ENCODE data around the gene TPK1.

Gene TPK1

GRCh38 chr7:144723301-144723700, 112.6 kb downstream of the TPK1 start:
- H3K4me2 ChIP-seq (ENCODE audit: low read length): no peak overlapping the region
- H3K9me3 ChIP-seq (ENCODE audit: control insufficient read depth, insufficient read depth, low read length): no peaks in the 10 kb centered on the region
- no peaks in the 10 kb centered on the region for H3K27me3 ChIP-seq (ENCODE audit: control insufficient read depth, low read length)
- no peak overlapping the region for H3K4me3 ChIP-seq (ENCODE audit: low read length)
- H3K79me2 ChIP-seq (ENCODE audit: control insufficient read depth, low read length): no peaks in the 10 kb centered on the region
- no peaks in the 10 kb centered on the region for H4K20me1 ChIP-seq (ENCODE audit: control insufficient read depth, insufficient read depth, low read depth, low read length)
- TF ChIP-seq CTCF (IDR thresholded peaks at IDR 0.05; ENCODE audit: low read depth, low read length, poor library complexity, severe bottlenecking) (no peak), EZH2phosphoT487 (IDR thresholded peaks at IDR 0.05; ENCODE audit: borderline replicate concordance, low read length) (no peak)
- H3F3A ChIP-seq (ENCODE audit: control insufficient read depth, insufficient read depth): no peaks in the 10 kb centered on the region
- no peaks in the 10 kb centered on the region; the same call in 1 of the 2 replicates for H3K9me2 ChIP-seq (replicated peaks; ENCODE audit: control insufficient read depth, low read length)
- H3K27ac ChIP-seq (ENCODE audit: low read depth, low read length): no peak overlapping the region
- no peaks in the 10 kb centered on the region for H3K4me1 ChIP-seq (ENCODE audit: control insufficient read depth, low read length)
- no peaks in the 10 kb centered on the region for H3K36me3 ChIP-seq (ENCODE audit: control insufficient read depth, low read length)

GRCh38 chr7:144720710-144721109, 115.1 kb downstream of the TPK1 start:
- H4K20me1 ChIP-seq (ENCODE audit: control insufficient read depth, insufficient read depth, low read depth, low read length): no peaks in the 10 kb centered on the region
- H3K79me2 ChIP-seq (ENCODE audit: control insufficient read depth, low read length): no peaks in the 10 kb centered on the region
- no peaks in the 10 kb centered on the region for H3K27me3 ChIP-seq (ENCODE audit: control insufficient read depth, low read length)
- H3K4me3 ChIP-seq (ENCODE audit: low read length): no peak overlapping the region
- no peaks in the 10 kb centered on the region for H3K4me1 ChIP-seq (ENCODE audit: control insufficient read depth, low read length)
- no peaks in the 10 kb centered on the region for H3K9me3 ChIP-seq (ENCODE audit: control insufficient read depth, insufficient read depth, low read length)
- no peaks in the 10 kb centered on the region for H3K36me3 ChIP-seq (ENCODE audit: control insufficient read depth, low read length)
- H3K27ac ChIP-seq (ENCODE audit: low read depth, low read length): no peak overlapping the region
- H3K4me2 ChIP-seq (ENCODE audit: low read length): no peak overlapping the region
- H3K9me2 ChIP-seq (replicated peaks; ENCODE audit: control insufficient read depth, low read length): no peaks in the 10 kb centered on the region; the same call in 1 of the 2 replicates
- TF ChIP-seq EZH2phosphoT487 (IDR thresholded peaks at IDR 0.05; ENCODE audit: borderline replicate concordance, low read length) (no peak), CTCF (IDR thresholded peaks at IDR 0.05; ENCODE audit: low read depth, low read length, poor library complexity, severe bottlenecking) (no peak)
- H3F3A ChIP-seq (ENCODE audit: control insufficient read depth, insufficient read depth): no peaks in the 10 kb centered on the region

GRCh38 chr7:144720149-144720548, 115.7 kb downstream of the TPK1 start:
- no peak overlapping the region for H3K27ac ChIP-seq (ENCODE audit: low read depth, low read length)
- no peaks in the 10 kb centered on the region for H3K79me2 ChIP-seq (ENCODE audit: control insufficient read depth, low read length)
- no peaks in the 10 kb centered on the region for H3K9me3 ChIP-seq (ENCODE audit: control insufficient read depth, insufficient read depth, low read length)
- H3K4me3 ChIP-seq (ENCODE audit: low read length): no peak overlapping the region
- H3K36me3 ChIP-seq (ENCODE audit: control insufficient read depth, low read length): no peaks in the 10 kb centered on the region
- H4K20me1 ChIP-seq (ENCODE audit: control insufficient read depth, insufficient read depth, low read depth, low read length): no peaks in the 10 kb centered on the region
- no peaks in the 10 kb centered on the region for H3K27me3 ChIP-seq (ENCODE audit: control insufficient read depth, low read length)
- no peaks in the 10 kb centered on the region; the same call in 1 of the 2 replicates for H3K9me2 ChIP-seq (replicated peaks; ENCODE audit: control insufficient read depth, low read length)
- no peaks in the 10 kb centered on the region for H3F3A ChIP-seq (ENCODE audit: control insufficient read depth, insufficient read depth)
- no peak overlapping the region for H3K4me2 ChIP-seq (ENCODE audit: low read length)
- H3K4me1 ChIP-seq (ENCODE audit: control insufficient read depth, low read length): no peaks in the 10 kb centered on the region
- TF ChIP-seq CTCF (IDR thresholded peaks at IDR 0.05; ENCODE audit: low read depth, low read length, poor library complexity, severe bottlenecking): no peak
- TF ChIP-seq EZH2phosphoT487 (IDR thresholded peaks at IDR 0.05; ENCODE audit: borderline replicate concordance, low read length): no peak

Data from DOHH2 (cell line).